RWPE2 (cell line): ENCODE measurements around the gene FNDC4.
A peak's percentile ranks its signal among the peaks of the same experiment; 100 is the strongest.

Experiments
- ATAC-seq: fragments of 200-7000 bp; cut with Tn5 transposase; 3 replicates; pipeline ENCODE4 v1.9.1; 2021; ENCODE audit warnings: low read depth
- DNase-seq: peaks from one replicate; pipeline ENCODE4 v3.0.0-alpha.2; 2020; ENCODE audit warnings: low spot score
- H3K27ac ChIP-seq: fragments of 450-650 bp; 2 replicates; pipeline ENCODE4 v1.5.1; 2017; ENCODE audit warnings: mild to moderate bottlenecking; ENCODE audit not compliant: poor library complexity, severe bottlenecking
- H3K27me3 ChIP-seq: fragments of 250-450 bp; sonication (Bioruptor Pico); 2 replicates; pipeline ENCODE4 v1.5.1; 2021; ENCODE audit warnings: mild to moderate bottlenecking, moderate library complexity; ENCODE audit not compliant: insufficient read depth, poor library complexity, severe bottlenecking
- H3K36me3 ChIP-seq: fragments of 250-450 bp; sonication (Bioruptor Pico); 2 replicates; pipeline ENCODE4 v1.5.1; 2020; ENCODE audit warnings: low read depth, mild to moderate bottlenecking, moderate library complexity
- H3K4me1 ChIP-seq: fragments of 250-450 bp; sonication (Bioruptor Pico); 2 replicates; pipeline ENCODE4 v1.5.1; 2021; ENCODE audit warnings: mild to moderate bottlenecking, moderate library complexity; ENCODE audit not compliant: insufficient read depth, poor library complexity, severe bottlenecking
- H3K4me3 ChIP-seq: fragments of 250-450 bp; sonication (Bioruptor Pico); 2 replicates; pipeline ENCODE4 v1.5.1; 2021; ENCODE audit warnings: mild to moderate bottlenecking, moderate library complexity; ENCODE audit not compliant: severe bottlenecking
- H3K9me3 ChIP-seq: fragments of 250-450 bp; sonication (Bioruptor Pico); 2 replicates; pipeline ENCODE4 v1.5.1; 2021; ENCODE audit warnings: mild to moderate bottlenecking, moderate library complexity; ENCODE audit not compliant: severe bottlenecking
- CTCF ChIP-seq: fragments of 450-650 bp; IDR thresholded peaks from one replicate; pipeline ENCODE4 v1.5.1; 2017; ENCODE audit warnings: mild to moderate bottlenecking, moderate library complexity; ENCODE audit not compliant: poor library complexity, severe bottlenecking

The FNDC4 gene

DNA sequence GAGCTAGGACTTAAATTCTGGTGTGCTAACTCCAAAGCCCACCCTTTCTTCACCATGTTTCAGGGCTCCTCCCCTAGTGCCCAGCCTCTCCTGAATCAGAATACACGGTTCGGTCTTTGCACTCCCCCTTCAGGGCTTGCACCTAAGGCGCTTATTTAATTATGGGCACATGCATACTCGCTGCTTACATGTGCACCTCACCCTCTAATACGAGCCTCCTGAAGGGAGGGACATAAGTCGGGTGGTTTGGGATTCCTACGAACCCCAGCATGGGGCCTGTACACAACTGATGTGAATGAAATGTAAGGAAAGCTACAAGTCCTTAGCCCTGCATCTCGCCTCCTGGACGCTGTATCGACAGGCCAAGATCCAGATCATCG, 5.9 kb downstream of the FNDC4 start:
- no peak overlapping the region for H3K27ac ChIP-seq
- peak overlapping the region; percentile 34 for H3K4me3 ChIP-seq
- H3K27me3 ChIP-seq: no peaks in the 10 kb centered on the region
- peaks cover 5% of the 10 kb centered on the region for H3K4me1 ChIP-seq
- no peak for TF ChIP-seq CTCF
- no peaks in the 10 kb centered on the region for H3K9me3 ChIP-seq
- no peaks in the 10 kb centered on the region for H3K36me3 ChIP-seq
- peak; percentile 19; the same call in 2 of the 3 replicates for ATAC-seq
- DNase-seq: no peak

- peaks cover 5% of the 10 kb centered on the region for H3K4me1 ChIP-seq
- TF ChIP-seq CTCF: no peak
- no peaks in the 10 kb centered on the region for H3K27me3 ChIP-seq
- DNase-seq (no peak), ATAC-seq (no peak)
- peaks cover 2% of the 10 kb centered on the region for H3K36me3 ChIP-seq
- no peak overlapping the region for H3K4me3 ChIP-seq
- H3K9me3 ChIP-seq: no peaks in the 10 kb centered on the region
- H3K27ac ChIP-seq: no peak overlapping the region
Observed at GRCh38 chr2:27485496-27485895, 9.5 kb downstream of the FNDC4 start.

- Histone ChIP-seq H3K27ac (no peak overlapping the region), H3K4me1 (no peaks in the 10 kb centered on the region), H3K27me3 (no peaks in the 10 kb centered on the region), H3K4me3 (no peak overlapping the region), H3K9me3 (no peaks in the 10 kb centered on the region), H3K36me3 (peaks cover 22% of the 10 kb centered on the region)
- no peak for DNase-seq
- no peak for TF ChIP-seq CTCF
- no peak for ATAC-seq
Observed at GRCh38 chr2:27471961-27472360, 23.0 kb downstream of the FNDC4 start.

DNA sequence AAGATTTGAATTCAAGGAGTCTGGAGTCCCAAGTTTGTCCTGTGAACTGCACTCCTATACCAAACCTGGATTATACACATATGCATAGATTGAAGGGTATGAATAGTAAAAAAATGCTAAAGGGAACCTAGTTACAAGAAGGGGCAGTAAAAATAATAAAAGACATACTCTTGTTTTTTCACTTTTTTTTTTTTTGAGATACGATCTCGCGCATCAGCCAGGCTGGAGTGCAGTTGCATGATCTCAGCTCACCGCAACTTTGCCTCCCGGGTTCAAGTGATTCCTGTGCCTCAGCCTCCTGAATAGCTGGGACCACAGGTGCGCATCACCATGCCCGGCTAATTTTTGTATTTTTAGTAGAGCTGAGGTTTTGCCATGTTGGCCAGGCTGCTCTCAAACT, 30.6 kb downstream of the FNDC4 start:
- Histone ChIP-seq H3K9me3 (no peaks in the 10 kb centered on the region), H3K27ac (no peak overlapping the region), H3K36me3 (no peaks in the 10 kb centered on the region), H3K4me1 (no peaks in the 10 kb centered on the region), H3K27me3 (no peaks in the 10 kb centered on the region), H3K4me3 (no peak overlapping the region)
- ATAC-seq: no peak
- DNase-seq: no peak
- TF ChIP-seq CTCF: no peak

- no peak overlapping the region for H3K27ac ChIP-seq
- no peaks in the 10 kb centered on the region for H3K27me3 ChIP-seq
- peaks cover 7% of the 10 kb centered on the region; the same call in 1 of the 2 replicates for H3K36me3 ChIP-seq
- H3K4me1 ChIP-seq: no peaks in the 10 kb centered on the region
- H3K4me3 ChIP-seq: no peak overlapping the region
- DNase-seq: no peak
- no peak for TF ChIP-seq CTCF
- ATAC-seq: no peak
- H3K9me3 ChIP-seq: no peaks in the 10 kb centered on the region
Observed at GRCh38 chr2:27461118-27461517, 33.9 kb downstream of the FNDC4 start.
